COLO668 (cell line): ENCODE measurements around the gene HYKK.
"Not testable (repeated sequence)": the region's sequence is repeated elsewhere in the genome, so short reads cannot be mapped to it uniquely, and the experiment has no call there.

ENCODE experiments used
- DNase-seq: peaks from one replicate; lab custom pipeline; 2025; ENCODE audit not compliant: unreplicated experiment; lab: John Stamatoyannopoulos, UW

HYKK gene

DNA sequence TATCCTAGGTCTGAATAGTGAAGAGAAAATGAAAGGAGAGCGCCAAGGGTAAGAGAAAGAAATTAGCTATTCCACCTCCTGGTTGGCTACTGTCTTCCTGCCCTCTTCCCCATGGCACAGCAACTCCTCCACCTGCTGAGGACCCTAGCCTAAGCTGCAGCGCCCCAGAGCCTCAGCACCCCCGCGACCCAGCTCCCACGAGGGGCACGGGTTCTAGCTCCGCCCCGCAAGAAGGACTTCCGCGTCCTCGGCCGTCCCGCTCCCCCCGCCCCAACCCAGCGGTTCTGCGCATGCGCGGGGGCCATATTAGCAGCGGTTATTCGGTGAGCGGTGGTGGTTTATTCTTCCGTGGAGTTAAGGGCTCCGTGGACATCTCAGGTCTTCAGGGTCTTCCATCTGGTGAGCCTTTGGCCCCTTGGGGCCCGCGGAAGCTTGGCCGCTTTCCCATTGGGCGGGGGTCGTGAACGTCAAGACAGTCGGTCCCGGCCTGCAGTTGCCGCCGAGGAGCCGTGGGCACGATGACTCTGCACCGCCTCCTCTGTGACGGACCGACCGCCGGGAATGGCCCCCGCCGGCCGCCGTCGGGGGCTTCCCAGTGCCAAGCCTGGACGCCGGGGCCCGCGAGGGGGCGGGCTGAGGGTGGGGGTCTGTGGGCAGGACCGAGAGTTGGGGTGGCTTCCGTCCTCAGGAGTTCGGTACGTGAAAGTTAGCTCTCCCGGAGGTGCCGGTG, 32.9 kb downstream of the HYKK start, which contains the start of gene PSMA4:
PSMA4 (plus strand) TSS at position 304 of the 730 bp plus-strand sequence. CDS start 1,484 bp downstream, outside the sequence.
- peak; percentile 93 for DNase-seq

- no peak for DNase-seq
Observed at GRCh38 chr15:78540871-78541743, 33.7 kb downstream of the HYKK start.

- no peak for DNase-seq
Observed at GRCh38 chr15:78541744-78542034, 34.3 kb downstream of the HYKK start.

- no peak for DNase-seq
Observed at GRCh38 chr15:78542647-78543046, 35.3 kb downstream of the HYKK start.

DNA sequence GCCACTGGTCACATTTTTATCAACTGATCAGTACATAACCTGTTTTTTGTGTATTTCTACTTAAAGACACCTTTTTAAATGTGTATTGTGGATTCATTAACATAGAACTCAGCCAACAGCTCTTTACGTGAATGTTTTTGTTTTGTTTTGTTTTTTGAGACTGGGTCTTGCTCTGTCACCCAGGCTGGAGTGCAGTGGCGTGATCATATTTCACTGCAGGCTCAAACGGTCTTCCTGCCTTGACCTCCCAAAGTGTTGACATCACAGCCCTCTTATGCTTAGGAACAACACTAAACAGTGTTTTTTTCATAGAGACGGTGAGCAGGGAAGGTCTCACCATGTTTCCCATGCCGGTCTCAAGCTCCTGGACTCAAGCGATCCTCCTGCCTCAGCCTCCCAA, 42.8 kb downstream of the HYKK start:
- DNase-seq: no peak

DNA sequence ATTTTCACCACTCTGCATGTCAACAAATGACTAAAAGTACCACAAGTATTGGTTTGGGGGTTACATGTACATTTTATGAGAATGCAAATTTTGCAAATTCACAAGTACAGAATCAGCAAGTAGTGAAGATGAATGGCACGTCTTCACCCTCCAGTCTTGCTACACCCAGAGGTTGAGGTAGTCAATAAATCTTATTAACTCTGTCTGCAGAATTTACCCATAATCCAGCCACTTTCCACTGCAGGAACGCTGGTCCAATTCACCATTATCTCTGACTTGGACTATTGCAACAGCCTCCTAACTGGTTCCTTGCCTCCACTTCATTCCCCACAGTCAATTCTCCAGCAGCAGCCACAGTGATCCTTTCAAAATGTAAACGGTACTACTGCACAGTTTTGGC, 43.4 kb downstream of the HYKK start:
- DNase-seq: no peak

DNA sequence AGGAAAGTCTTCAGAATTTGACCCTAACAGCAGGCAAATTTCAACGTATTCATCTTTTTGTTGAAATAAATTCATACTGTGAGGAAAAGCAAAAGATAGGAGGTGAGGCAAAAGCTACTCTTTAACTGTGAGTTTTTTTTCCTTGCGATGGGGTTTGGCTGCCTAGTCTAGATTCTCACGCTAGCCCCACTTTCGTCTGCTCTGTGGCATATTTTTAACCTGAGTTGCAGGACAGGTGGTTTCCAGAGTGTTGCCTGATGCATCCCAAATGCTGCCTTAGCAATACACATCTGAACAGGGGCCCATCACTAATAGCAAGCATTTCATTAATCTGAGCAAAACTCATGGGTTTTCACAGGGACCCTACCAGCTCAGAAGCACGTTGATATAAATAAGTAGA, 44.5 kb downstream of the HYKK start:
- DNase-seq: no peak

DNA sequence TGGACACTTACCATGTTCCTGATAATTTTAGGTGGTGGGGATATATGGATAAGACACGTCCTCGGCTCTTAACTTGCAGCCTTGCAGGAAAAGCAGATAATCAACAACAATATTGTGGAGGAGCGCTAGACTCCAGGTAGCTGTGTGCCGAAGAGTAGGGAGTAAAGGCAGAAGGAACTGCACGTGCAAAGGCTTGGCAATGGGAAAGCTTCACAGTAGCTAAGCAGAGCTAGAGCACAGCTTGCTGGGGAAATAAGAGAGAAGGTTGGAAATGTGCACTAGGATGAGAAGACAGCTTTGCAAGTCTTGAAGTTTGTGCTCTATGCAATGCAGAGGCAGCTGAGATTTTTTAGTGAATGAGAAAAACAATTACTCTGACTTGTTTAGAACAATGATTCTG, 45.2 kb downstream of the HYKK start:
- no peak for DNase-seq

DNA sequence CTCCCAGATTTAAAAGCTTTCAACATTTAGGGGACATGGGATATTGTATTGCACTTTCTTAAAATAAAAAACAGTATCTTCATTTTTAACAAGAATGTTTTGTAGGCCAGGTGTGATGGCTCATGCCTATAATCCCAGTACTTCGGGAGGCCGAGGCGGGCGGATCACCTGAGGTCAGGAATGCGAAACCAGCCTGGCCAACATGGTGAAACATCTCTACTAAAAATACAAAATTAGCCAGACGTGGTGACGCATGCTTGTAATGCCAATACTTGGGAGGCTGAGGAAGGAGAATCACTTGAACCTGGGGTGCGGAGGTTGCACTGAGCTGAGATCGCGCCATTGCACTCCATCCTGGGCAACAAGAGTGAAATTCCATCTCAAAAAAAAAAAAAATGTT, 52.8 kb downstream of the HYKK start:
- DNase-seq: not testable (repeated sequence)

DNA sequence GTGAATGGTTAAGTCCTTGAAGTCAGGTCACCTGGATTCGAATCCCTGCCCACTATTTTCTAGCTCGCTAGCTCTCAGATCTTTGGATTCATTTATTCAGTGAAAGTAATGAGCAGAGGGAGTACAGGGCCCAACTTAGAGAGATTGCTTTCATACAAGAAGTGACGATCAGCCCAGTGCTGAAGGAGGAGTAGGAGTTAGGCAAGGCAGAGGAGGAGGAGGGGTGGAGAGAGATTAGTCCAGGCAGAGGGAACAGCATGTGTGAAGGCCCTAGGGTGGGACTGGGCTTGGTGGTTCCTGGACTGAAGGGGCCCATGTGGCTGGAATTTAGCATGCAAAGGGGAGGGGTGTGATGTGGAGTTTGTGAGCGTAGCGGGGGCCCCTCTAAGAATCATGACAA, 54.1 kb downstream of the HYKK start:
- no peak for DNase-seq

- DNase-seq: no peak
Observed at GRCh38 chr15:78563092-78563491, 55.7 kb downstream of the HYKK start.

GRCh38 chr15:78564743-78565096, 57.3 kb downstream of the HYKK start:
- DNase-seq: no peak

GRCh38 chr15:78565097-78565950, 57.9 kb downstream of the HYKK start, which contains the start of gene CHRNA5:
TSS of gene CHRNA5 (plus strand) at chr15:78565520. CDS start at chr15:78565720, 200 bp downstream.
- peak; percentile 90 for DNase-seq

DNA sequence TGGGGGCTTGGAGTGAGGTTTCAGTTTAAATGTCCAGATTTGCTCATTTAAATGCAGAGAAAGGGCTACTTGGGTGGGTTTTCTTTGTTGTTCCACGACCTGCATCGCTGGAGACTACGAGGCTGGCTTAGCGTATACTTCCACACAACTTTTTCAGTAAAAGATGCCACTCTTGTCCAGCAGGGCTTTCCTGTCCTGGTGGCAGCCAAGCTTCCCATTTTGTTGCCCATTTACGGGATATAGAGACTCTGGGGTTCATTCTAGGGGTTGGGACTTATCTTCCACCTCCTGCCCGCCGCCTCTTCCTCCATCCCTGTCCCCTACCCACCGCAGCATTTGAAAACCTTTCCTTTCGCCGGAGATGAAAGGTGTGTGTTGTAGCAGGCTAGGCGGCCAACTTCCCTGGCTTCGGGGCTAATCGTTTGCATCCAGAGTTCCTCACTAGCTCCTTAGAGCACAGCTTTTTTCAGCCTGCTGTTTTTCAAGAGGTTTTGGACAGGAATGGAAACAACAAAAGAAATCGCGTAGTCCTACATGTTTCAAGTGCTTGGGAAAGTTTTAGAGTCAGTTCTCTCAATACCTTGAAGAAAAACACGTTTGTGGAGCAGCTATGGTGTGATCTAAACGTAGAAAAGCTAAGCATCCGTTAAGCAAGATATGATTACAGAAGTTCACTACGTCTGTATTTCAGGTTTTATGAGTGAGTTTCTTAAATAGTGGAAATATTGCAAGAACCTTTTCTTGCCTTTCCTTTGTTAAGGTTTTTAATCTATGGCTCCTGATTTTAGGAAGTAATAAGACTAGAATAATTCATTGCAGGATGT, 58.8 kb downstream of the HYKK start:
- DNase-seq: no peak

DNA sequence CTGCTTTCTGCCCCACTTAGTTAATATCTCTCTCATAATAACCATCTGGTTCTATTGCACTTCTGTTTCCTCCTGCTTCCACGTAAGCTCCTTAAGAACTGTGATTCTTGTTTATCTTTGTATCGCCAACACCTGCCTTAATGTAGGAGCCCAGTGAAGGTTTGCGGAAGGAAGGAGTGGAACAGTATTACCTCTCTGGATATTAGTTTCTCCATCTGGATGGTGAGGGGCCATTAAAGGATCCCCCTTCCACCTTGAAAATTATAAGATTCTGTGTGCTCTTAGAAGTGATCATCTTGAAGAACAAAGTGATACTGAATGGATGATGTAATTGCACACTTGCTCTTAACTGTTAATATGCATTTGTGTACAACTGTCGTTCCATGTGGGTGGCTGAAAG, 60.2 kb downstream of the HYKK start:
- DNase-seq: no peak

DNA sequence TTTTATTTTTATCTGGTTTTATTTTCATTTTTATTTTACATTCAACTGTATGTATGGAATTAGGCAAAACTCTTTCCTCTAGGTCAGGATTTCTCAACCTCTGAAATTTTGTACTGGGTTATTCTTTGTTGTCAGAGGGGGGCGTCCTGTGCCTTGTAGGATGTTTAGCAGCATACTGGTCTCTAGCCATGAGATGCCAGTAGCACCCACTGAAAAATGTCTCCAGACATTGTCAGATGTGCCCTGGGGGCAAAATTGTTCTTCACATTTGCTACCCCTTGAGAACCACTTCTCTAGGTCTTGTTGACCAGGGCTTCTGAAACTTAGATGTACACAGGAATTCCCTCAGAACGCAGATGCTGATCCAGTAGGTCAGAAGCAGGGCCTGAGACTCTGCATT, 63.3 kb downstream of the HYKK start:
- no peak for DNase-seq

DNA sequence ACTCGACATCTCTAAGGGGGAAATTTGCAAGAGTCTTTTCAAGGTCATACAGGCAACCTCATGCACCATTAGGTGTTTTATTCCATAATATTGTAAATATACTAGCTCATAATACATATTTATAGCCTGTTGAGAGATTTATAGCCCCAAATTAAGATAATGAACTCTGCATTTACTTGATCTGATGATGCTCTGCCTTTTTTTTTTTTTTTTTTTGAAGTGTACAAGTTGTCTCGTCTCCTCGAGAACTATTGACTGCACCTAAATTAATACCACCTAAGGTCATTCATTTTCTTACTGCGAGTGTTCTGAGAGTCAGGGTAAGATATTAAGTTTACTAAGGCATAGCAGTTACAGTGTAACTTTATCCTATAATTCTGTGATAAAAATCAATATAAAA, 64.0 kb downstream of the HYKK start:
- DNase-seq: no peak

DNA sequence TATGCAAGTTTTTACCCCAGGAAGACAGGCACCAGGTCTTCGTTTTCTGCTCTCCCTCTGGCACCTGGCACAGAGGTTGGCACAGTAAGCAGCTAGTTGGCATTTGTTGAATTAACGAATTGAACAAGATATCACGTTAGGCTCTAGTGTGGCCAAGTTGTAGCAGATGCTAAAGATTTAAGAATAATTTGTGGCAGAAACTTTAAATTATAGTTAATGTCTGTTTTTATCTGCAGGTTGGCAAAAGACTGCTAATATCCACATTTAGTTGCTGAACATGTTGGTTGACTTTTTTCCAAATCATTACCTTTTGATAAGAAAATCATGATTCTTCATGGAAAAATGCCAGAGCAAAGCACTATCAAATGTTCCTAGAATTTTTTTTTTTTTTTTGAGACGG, 66.0 kb downstream of the HYKK start:
- DNase-seq: no peak

GRCh38 chr15:78574944-78575343, 67.6 kb downstream of the HYKK start:
- no peak for DNase-seq
